Urothelium cell line (cell line): Measurements from ENCODE around the gene ACTN4.
A peak's percentile ranks its signal among the peaks of the same experiment; 100 is the strongest.

ENCODE experiments used
- DNase-seq: peaks from one replicate; pipeline ENCODE4 v3.0.0; 2011; ENCODE audit warnings: low spot score, mixed read lengths
- FAIRE-seq: peaks from 2 replicates; lab custom pipeline; 2011; peaks lifted over from hg19 to GRCh38; lab: Jason Lieb, UNC

The ACTN4 gene

DNA sequence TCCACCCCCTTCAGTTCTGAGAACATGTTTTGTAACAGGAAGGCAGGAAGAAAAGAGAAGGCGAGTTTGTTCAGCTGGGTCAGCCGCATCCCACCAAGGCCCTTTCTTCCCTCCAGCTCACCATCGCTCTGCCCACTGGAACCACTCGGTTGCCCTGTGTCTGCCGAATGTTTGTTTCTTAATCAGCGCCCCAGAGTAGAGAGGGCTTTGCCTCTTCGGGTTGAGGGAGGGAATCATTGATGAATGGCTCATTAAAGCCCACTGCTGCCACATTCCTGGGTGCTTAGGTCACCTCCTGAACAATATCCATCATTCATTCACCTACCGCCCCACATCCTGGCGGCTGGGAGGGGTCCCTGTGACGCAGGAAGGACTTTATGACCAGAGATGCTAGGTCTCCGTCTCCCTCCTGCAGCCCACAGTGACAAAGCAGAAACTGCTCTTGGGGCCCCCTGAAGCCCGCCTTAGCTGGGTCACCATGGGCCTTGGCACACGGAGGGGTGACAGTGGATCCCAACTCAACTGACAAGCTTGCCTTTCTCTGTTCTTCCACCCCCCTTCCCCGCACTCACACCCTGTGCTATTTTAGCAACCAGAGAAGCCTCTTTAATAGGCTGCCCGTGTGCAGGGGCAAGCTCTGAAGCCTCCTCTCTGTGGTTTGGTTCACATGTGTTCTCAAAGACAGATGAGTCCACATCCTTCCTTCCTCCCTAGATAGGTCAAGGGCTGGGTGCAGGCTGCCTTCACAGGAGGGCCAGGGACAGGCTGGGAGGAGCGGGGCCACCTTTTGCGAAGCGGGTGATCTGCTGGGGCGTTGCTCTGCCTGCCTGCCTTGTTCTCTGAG is 46.2 kb downstream of the ACTN4 start:
- DNase-seq = peak; percentile 92

DNA sequence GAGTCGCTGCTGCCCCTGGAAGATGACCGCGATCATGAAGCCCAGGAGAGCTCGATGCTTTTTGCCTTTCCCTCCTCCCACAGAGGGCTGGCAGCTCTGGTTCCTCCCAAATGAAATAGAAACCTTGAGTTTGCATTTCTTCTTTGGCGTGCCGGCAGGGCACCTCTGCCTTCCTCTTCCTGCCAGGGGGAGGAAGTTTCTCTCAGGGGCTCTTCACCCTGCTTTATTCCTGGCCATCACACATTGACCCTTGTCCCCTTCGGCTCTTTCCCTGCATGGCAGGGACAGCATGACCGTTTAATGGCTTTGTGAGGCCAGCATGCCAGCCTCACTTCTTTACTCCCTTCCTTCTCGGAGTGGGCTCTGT is 47.9 kb downstream of the ACTN4 start:
- DNase-seq = no peak
- no peak for FAIRE-seq

More for the DNA sequence above, 46.2 kb downstream of the ACTN4 start:
- peak; percentile 75 for FAIRE-seq

DNA sequence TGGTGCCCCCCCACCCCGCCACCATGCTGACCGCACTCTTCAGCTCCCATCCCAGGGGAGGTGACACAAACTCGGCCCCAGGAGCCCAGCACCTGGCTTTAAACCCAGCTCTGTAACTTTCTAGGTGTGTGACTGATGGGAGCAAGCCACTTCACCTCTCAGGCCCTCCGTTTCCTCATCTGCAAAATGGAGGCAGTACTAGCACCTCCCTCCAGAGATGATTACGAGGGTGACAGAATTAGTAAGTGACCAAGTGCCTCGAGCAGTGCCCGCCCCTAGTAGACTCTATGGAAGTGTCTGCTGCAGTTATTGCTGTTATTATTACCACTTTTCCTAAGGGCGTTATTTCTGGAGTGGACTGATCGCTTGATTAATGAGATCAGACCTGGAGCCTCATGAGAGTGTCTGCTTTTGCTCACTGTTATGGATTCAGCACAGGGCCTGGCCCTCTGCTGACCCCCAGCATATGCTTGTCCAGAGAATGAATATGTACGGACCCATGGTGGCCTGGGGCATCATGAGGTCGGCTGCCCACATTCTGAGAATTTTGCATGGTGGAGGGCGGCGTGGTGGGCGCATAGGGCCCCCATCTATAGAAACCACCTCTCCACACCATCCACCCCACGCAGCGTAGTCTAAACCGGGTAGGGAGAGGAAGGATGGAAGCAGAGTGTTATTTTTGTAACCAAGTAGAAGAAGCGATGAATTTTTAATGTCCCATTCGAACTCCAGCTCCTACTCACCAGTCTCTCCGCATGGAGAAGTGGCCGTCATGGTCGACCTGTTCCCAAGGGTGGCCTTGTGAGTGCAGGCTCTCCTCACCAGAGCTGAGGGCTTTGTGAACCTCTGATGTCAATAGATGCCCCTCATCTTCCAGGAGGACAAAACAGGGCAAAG is 48.6 kb downstream of the ACTN4 start:
- DNase-seq (no peak), FAIRE-seq (no peak)

DNA sequence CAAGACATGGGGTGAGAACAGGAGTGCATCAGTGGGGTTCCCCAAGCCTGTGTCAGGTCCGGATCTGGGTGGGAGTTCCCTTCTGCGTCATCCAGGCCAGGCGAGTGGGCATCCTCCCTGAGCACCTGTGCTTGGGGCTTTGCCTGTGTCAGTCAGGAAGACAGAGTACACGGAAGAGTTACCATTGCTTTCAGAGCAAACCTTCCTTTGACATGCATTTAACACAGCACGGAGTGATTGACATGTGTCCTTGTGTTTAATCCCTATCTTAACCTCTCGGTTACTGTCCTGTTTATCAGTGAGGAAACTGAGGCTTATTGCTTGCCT is 49.2 kb downstream of the ACTN4 start:
- DNase-seq (no peak), FAIRE-seq (no peak)

DNA sequence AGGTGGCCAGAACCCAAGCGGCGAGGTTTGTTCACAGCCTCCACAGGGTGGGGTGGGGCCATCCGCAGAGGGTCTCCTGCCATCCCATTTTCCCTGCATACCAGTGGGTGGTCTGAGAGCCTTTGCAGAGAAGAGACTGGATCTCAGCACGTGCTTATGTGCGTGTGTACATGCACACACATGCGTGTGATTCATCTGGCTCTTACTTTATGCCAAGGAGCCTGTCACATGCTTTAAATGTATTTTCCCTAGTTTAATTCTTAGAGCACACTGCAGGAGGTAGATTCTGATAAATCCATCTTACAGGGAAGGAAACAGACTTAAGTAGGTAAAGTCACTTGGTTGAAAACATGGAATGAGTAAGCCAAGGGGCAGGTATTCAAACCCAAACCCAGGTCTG is 49.7 kb downstream of the ACTN4 start:
- no peak for FAIRE-seq
- no peak for DNase-seq

DNA sequence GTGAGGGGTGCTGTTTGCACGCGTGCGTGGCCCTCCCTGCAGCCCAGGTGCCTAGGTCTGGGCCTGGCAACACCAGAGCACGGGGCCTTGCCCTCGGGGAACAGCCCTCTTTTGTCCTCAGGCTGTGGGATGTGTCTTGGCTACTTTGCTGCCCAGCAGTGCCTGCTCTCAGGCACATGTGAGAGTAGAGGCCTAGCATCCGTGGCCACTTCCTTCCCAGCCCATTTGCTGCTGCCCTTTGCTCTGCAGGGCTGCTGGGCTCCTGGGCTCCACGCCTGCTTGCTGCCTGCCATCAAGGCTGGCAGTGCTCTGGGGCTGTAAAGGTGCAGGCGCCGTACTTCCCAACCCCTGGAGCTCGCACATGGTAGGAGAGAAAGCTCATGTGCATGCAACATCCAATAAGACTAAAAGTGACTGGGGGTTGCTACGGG is 50.2 kb downstream of the ACTN4 start:
- DNase-seq (no peak), FAIRE-seq (peak; percentile 17)

DNA sequence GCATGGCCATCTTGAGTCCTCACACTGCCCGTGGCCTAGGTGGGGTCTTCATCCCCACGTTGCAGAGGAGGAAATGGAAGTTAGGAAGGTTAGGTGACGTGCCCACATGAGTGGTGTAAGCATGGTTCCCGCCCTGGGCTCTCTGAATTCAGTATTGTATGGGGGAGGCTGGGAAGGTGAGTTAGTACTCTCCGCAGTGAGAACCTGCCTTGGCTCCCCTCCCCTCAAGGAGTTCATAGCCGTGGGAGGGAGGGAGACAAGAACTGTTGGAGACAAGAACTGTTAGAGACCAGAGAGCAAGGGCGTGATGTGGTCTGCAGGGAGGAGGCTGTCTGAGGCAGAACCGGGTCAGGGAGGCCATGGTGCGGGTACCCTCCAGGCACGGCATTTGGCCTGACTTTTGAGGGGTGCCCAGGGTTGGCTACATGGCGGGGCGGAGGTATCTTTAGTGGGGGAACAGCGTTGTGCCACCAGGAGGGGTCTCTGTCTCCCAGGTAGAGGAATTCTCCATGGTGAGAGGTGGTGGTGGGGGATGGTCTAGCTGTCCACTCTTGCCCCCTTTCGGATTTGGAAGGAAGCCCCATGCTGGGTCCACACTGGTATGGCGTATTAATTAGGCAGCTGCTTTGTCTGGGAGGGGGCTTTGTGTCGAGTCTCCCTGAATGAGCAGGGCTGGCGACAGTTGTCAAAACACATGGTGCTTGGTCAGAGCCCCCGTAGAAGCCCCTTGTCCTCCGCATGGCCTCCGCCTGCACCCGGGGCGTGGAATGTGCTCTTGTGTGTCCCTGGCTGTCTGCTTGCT is 51.0 kb downstream of the ACTN4 start:
- no peak for FAIRE-seq

DNA sequence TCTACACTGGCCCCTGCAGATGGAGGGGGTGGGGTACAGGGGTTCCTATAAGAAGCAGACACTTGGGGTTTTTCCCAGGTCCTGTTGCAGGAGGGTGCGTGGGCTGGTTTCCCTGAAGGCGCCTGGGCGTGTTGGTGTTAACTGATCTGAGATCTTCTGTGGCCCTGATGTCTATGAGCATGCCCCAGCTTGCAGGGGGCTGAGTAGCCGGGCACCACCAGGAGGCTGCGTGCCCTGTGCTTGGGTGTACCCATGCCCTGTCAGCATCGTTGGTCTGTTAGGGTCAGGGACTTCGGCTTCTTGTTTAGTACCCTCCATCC is 51.5 kb downstream of the ACTN4 start:
- FAIRE-seq (no peak), DNase-seq (no peak)

More for the DNA sequence above, 51.0 kb downstream of the ACTN4 start:
- no peak for DNase-seq

DNA sequence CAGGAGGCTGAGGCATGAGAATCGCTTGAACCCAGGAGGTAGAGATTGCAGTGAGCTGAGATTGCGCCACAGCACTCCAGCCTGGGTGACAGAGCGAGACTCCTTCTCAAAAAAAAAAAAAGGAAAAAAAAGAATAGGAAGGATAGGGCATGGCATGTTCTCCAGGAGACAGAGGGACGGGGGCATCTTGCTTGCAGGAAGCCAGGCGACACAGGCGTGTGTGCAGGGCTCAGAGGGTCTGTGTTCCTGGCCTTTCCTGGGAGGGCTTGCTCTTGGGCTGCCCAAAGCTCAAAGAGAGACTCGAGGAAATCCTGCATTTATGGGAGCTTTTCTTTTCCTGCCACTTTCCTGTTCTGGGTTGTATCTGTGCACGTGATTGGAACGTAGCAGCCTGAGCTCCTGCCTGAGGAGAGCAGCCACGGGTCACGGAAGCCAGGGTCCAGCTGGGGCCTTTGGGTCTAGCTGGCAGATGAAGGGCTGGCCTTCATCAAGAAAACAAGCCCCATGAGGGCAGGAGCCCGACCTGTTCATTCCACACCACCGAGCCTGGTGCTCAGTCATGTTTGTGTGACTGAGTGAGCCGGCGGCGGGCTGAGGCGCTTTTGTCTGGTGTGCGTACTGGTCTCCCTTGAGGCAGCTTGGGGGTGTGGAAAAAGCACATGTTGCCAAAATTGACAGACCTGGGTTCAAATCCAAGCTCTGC is 52.3 kb downstream of the ACTN4 start:
- FAIRE-seq (no peak), DNase-seq (no peak)

DNA sequence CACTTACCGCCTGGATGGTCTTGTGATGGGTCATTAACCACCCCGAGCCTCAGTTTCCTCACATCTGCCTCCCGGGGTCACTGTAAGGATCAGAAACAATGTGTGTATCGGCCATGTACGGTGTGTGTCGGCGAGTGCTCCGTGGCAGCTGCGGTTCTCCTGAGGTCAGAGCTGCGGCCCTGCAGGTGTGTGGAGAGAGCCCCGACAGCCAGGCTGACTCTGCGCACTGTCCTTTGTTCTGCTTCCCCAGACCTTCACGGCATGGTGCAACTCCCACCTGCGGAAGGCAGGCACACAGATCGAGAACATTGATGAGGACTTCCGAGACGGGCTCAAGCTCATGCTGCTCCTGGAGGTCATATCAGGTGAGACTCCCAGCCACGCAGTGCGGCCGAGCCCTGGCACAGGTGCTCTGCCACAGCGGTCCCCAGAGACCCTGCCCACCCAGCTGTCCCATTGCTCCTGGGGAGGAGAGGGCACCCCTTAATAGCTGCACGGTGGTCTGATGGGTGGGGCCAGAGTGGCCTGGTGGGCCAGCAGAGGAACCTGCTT is 53.0 kb downstream of the ACTN4 start:
- no peak for FAIRE-seq

DNA sequence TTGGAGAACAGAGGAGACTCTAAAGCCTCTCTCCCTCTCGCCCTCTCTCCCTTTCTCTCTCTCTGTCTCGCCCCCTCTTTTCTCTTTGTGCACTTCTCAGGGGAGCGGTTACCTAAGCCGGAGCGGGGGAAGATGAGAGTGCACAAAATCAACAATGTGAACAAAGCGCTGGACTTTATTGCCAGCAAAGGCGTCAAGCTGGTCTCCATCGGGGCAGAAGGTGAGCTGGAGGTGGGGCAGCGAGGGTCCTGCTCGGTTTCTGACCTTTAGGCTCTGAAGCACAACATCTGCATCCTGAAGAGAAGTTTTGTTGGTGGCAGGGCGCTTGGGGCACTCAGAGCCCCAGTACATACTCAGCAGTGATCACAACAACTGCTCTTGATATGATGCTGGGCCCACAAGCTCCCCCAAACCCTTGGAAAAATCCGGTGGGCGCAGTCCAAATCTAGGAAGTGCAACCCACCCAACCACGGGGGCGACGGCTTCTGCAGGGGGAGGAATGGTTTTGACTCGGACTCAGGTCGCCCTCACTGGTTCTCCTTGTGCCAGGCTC is 53.5 kb downstream of the ACTN4 start:
- FAIRE-seq = no peak
- no peak for DNase-seq

More for the DNA sequence above, 53.0 kb downstream of the ACTN4 start:
- DNase-seq = no peak

DNA sequence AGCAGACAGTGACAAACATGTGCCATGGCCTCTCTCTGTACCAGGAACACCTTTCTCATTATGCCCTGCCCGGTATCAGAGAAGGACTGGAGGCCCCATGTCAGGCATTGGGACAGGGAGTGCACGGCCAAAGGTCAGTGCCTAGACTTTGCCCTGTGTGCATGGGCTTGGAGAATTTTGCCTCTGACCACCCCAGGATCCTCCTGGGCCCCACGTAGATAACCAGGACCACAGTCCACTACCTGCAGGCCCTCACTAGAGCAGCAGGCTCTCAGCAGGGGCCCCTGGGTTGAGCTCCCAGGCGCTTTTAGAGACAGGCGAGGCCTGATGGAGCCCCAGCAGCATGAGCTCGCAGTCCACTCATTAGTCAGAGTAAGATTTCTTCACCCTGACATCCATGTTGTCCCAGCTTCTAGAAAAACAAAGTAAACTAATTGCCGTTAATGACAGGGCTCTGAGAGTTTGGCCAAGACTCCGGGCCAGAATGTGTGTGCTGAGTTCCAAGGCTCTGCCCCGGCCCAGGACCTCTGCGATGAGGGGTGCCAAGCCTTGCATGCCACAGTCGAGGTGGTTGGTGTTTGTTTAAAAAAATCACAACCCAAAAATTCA is 54.1 kb downstream of the ACTN4 start:
- DNase-seq = no peak
- no peak for FAIRE-seq

DNA sequence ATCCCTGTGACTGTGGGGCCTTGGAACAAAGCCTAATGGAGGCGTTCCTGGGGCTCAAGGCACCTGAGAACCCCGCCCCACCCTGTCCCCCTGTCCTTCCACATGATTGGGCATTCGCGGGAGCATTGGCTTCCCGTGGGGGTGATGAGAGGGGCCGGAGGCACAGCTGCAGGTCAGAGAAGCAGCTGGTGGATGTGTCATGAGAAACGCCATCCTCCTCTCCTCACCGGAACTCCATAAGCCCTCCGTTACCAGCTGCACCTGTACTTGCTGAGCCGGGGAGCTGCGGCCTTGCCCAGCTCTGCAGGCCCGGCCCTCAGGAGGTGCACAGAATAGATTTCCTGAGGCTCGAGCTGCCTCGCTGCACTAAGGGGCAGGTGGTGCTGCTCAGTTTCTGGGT is 54.8 kb downstream of the ACTN4 start:
- FAIRE-seq (no peak), DNase-seq (no peak)

DNA sequence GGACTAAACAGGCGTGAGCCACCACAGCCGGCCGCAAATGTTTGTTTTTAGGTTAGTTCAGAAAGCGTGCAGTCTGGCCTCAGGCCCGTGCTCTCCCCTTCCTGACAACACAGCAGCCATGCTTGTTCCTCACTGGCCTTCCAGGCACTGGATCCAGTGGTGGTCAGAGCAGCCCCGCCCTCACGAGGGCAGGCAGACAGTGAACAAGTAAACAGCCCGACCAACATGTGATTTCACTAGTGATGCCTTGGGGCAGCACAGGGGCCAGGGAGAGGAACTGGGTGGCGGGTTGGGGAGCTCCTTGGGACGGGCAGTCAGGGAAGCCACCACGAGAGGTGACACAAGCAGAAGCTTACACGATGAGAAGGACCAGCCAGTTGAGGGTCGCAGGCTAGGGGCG is 56.1 kb downstream of the ACTN4 start:
- no peak for DNase-seq
- no peak for FAIRE-seq

DNA sequence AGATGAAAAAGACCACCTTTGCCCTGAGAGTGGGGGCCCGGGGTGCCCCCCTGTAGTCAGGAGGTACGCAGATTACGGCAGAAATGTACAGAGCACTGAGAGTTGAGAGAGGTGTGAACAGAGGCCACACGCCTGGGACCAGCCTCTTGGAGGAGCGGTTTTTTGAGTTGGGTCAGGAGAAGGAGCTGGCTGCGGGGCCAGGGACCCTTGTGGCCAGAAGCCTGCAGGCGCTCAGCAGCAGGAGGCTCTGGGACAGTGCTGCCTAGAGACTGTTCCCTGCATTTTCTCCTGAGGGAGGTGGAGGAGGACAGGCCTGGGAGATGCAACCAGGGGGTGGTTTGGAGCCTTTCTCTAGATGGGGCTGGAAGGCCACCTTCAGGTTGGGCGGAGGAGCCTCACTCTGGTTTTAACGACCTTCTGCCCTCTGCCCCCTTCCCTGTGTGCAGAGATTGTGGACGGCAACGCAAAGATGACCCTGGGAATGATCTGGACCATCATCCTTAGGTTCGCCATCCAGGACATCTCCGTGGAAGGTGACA is 57.1 kb downstream of the ACTN4 start:
- FAIRE-seq (no peak), DNase-seq (no peak)

DNA sequence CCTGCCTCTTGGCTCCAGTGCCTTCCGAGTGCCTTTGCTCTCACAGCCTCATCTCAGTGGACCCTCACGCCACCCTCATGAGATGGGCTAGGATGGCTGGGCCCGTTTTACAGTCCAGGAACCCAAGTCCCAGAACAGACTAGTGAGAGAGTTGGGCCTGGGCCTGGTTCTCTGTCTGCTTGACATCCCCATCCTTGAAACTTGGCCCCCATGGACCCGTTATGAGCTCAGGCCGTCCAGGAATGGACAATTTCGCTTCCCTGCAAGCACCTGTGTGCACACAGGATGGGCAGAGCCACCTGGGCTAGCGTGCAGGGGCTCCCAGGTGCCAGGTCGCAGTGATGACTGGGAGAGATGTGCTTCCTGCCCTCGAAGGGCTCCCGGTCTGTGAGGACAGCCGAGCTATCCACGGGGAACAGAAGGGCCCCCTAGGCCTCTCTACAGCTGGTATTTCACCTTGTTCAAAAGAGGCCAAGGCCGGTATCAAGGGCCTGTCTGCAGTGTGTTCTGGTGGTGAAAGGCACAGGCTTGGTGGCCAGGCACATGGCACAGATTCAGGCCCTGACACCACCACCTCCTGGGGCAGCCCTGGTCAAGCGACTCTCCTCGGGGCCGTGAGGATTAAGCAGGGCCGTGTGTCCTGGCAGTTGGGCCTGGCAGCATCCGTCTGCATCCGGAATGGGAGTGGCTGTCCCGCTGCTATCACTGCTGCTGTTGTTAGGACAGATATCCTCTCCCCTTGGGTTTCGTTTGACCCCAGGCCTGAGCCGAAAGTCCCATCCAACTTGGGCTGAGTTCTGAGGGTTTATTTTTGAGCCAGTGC is 58.0 kb downstream of the ACTN4 start:
- DNase-seq (no peak), FAIRE-seq (no peak)

DNA sequence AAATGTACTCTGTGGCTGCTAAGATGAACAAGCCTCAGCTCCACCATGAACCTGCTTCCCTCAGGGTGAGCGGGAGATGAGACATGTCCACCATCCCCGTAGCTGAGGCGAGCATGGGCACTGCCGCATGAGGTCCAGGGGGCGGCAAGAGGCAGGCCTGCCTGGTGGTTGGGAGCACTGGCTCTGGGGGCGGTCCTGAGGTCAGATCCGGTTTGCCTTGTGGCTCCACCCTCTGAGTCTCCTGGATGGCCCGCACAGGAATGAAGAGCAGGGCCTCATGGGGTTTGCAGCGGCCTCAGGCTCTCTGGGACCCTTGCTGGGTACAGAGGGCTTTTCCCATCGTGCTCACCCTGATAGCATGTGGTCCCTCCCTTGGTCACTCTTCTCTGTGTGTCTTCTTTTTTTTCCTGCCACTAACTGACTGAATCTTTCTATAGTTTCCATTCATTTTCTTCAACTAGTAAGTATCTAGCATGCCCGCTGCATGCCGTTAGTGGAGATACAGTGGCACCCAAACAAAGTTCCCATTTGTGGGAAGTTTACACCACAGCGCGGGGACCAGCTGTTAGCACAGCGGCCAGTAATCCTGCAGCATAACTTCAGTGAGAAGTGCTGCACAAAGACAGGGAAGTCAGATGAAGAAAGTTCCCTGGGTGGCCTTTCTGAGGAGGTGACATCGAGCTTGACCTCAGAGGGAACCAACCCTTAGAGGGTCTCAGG is 59.5 kb downstream of the ACTN4 start:
- no peak for FAIRE-seq
- DNase-seq = no peak

DNA sequence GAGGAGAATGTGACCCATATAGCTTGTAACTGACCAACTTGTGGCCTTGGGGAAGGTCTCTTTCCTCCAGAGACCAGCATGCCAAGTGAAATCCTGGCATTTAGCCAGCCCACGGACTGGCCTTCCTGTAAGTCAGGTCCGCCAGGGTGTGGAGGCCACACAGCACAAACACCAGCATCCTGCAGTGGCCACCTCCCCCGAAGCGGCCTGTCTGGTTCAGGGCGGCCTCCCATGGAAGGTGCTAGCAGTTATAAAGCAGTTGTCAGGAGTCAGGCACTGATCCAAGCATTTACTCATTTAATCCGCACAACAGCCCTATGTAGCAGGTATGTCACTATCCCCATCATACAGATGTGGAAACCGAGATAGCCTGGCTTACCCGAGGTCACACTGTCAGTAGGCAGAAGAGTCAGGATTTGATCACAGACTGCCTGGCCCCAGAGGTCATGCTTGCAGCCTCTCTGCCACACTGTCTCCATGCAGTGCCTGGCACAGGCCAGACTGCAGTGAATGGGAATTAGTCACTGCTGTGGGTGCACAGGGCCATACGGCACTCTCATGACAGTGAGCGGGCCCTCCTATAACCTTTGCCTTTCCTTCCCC is 60.2 kb downstream of the ACTN4 start:
- FAIRE-seq = no peak
- no peak for DNase-seq
